ENCODE data around the gene PCDHA11. TPM values are rescaled to one million over a fixed set of nuclear protein-coding genes. Genes with fewer than 3 reads are reported as not detected.
"Not testable (repeated sequence)": the region's sequence is repeated elsewhere in the genome, so short reads cannot be mapped to it uniquely, and the experiment has no call there.

The PCDHA11 gene
- total RNA-seq, 4 donors from 2014 or later, result 0.17 to 0.94 (median 0.34) TPM; not detected in 1

DNA sequence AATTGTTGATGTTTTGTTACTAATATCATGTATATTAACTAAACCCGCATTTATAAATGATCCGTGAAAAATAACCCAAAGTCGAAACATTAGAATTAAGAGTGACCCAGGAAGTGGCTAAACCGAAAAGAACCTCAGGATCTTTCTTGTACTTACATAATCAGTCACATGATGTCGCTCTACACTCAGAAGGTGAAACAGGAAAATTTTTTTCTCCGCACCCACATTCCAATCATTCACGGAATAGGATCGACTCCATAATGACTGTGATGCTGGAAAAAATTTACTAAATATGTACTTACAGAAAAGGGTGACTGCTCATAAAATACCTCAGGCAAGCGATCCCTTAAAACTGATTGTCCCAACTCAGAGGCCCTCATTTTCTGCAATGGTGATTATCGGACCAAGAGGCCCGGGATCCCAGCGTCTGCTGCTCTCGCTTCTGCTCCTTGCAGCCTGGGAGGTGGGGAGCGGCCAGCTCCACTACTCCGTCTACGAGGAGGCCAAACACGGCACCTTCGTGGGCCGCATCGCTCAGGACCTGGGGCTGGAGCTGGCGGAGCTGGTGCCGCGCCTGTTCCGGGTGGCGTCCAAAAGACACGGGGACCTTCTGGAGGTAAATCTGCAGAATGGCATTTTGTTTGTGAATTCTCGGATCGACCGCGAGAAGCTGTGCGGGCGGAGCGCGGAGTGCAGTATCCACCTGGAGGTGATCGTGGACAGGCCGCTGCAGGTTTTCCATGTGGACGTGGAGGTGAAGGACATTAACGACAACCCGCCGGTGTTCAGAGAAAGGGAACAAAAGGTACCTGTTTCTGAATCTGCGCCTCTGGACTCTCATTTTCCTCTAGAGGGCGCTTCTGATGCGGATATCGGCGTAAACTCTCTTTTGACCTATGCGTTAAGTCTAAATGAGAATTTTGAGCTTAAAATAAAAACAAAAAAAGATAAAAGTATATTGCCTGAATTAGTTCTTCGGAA, 6.6 kb downstream of the PCDHA11 start, which contains the start of gene PCDHA12:
TSS of gene PCDHA12 (plus strand) at position 224 of the 981 bp plus-strand sequence. CDS start at position 389, 165 bp downstream.
- no peak within 1 kb of the TSS for H3K4me3 ChIP-seq (ENCODE audit: low read depth, poor library complexity, severe bottlenecking)
- TF ChIP-seq CTCF (IDR thresholded peaks at IDR 0.05) (no peak), POLR2A (IDR thresholded peaks at IDR 0.05) (no peak)
- intact Hi-C loops (cut with DNase I; ENCODE audit: low total_unique reads), result no loop called here
- DNase-seq (ENCODE audit: low spot score in 2 of 2), result no peak
- WGBS, 2 donors, result 19 to 20% methylated on average over 37 to 41 of the region's 47 CpGs

DNA sequence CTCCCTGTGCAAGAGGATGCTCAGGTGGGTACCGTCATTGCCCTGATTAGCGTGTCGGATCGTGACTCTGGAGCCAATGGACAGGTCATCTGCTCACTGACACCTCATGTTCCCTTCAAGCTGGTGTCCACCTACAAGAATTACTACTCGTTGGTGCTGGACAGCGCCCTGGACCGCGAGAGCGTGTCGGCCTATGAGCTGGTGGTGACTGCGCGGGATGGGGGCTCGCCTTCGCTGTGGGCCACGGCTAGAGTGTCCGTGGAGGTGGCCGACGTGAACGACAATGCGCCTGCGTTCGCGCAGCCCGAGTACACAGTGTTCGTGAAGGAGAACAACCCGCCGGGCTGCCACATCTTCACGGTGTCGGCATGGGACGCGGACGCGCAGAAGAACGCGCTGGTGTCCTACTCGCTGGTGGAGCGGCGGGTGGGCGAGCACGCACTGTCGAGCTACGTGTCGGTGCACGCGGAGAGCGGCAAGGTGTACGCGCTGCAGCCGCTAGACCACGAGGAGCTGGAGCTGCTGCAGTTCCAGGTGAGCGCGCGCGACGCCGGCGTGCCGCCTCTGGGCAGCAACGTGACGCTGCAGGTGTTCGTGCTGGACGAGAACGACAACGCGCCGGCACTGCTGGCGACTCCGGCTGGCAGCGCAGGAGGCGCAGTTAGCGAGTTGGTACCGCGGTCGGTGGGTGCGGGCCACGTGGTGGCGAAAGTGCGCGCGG, 7.9 kb downstream of the PCDHA11 start:
- DNase-seq (ENCODE audit: low spot score in 2 of 2); H3K4me3 ChIP-seq (ENCODE audit: low read depth, poor library complexity, severe bottlenecking); intact Hi-C loops (cut with DNase I; ENCODE audit: low total_unique reads): not testable (repeated sequence)
- 47 to 52% methylated on average over 49 to 79 of the region's 80 CpGs for WGBS, 2 donors

DNA sequence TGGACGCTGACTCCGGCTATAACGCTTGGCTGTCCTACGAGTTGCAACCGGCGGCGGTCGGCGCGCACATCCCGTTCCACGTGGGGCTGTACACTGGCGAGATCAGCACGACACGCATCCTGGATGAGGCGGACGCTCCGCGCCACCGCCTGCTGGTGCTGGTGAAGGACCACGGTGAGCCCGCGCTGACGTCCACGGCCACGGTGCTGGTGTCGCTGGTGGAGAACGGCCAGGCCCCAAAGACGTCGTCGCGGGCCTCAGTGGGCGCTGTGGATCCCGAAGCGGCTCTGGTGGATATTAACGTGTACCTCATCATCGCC, 8.5 kb downstream of the PCDHA11 start:
- intact Hi-C loops (cut with DNase I; ENCODE audit: low total_unique reads), result no loop called here
- 52 to 70% methylated on average over 2 to 15 of the region's 37 CpGs for WGBS, 2 donors
- DNase-seq (ENCODE audit: low spot score in 2 of 2), result no peak
- TF ChIP-seq CTCF (IDR thresholded peaks at IDR 0.05), result no peak
- no peak for TF ChIP-seq POLR2A (IDR thresholded peaks at IDR 0.05)
- H3K4me3 ChIP-seq (ENCODE audit: low read depth, poor library complexity, severe bottlenecking), result no peak overlapping the region

DNA sequence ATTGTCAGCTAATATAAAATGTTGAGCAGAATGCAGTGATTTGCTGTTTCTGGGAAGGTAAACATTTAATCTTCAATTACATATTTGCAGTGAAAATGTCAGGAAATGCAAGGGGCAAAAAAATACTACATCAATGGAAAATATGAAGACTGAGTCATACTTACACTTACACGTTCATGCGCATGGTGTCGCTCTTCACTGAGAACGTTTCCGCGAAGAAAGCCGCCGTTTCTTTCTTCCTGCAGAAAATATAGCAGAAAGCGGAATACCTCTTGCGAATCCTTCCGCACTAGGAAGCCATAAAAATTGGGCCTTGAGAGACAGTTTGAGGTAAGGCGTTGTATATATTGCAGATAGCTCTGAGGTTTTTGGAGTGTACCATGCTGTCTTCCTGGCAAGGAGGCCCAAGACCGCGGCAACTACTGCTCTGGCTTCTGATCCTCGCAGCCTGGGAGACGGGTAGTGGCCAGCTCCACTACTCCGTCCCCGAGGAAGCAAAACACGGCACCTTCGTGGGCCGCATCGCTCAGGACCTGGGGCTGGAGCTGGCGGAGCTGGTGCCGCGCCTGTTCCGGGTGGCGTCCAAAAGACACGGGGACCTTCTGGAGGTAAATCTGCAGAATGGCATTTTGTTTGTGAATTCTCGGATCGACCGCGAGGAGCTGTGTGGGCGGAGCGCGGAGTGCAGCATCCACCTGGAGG, 13.3 kb downstream of the PCDHA11 start, which contains the start of gene PCDHA13:
TSS of gene PCDHA13 (plus strand) at position 236 of the 702 bp plus-strand sequence. CDS start at position 381, 145 bp downstream.
- TF ChIP-seq CTCF (IDR thresholded peaks at IDR 0.05), result no peak
- no peak for TF ChIP-seq POLR2A (IDR thresholded peaks at IDR 0.05)
- DNase-seq (ENCODE audit: low spot score in 2 of 2), result no peak
- intact Hi-C loops (cut with DNase I; ENCODE audit: low total_unique reads), result no loop called here
- no peak within 1 kb of the TSS for H3K4me3 ChIP-seq (ENCODE audit: low read depth, poor library complexity, severe bottlenecking)
- WGBS, 2 donors, result 15 to 19% methylated on average over 27 to 35 of the region's 35 CpGs

DNA sequence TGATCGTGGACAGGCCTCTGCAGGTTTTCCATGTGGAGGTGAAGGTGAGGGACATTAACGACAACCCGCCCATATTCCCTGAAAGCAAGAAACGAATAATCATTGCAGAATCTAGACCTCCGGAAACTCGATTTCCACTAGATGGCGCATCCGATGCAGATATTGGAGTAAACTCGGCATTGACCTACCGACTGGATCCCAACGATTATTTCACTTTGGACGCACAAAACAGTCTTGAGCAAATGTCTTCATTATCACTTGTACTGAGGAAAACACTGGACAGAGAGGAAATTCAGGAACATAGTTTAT, 13.8 kb downstream of the PCDHA11 start:
- DNase-seq (ENCODE audit: low spot score in 2 of 2), result no peak
- WGBS, 2 donors, result 19 to 21% methylated on average over 12 of the region's 12 CpGs
- no peak overlapping the region for H3K4me3 ChIP-seq (ENCODE audit: low read depth, poor library complexity, severe bottlenecking)
- intact Hi-C loops (cut with DNase I; ENCODE audit: low total_unique reads), result no loop called here
- TF ChIP-seq POLR2A (IDR thresholded peaks at IDR 0.05) (no peak), CTCF (IDR thresholded peaks at IDR 0.05) (no peak)

DNA sequence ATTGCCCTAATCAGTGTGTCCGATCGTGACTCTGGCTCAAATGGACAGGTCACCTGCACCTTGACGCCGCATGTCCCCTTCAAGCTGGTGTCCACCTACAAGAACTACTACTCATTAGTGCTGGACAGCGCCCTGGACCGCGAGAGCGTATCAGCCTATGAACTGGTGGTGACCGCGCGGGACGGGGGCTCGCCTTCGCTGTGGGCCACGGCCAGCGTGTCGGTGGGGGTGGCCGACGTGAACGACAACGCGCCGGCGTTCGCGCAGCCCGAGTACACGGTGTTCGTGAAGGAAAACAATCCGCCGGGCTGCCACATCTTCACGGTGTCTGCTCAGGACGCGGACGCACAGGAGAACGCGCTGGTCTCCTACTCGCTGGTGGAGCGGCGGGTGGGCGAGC, 14.6 kb downstream of the PCDHA11 start:
- 46 to 57% methylated on average over 41 of the region's 41 CpGs for WGBS, 2 donors
- TF ChIP-seq POLR2A (IDR thresholded peaks at IDR 0.05), result no peak
- no peak for TF ChIP-seq CTCF (IDR thresholded peaks at IDR 0.05)
- no peak overlapping the region for H3K4me3 ChIP-seq (ENCODE audit: low read depth, poor library complexity, severe bottlenecking)
- DNase-seq (ENCODE audit: low spot score in 2 of 2), result no peak
- intact Hi-C loops (cut with DNase I; ENCODE audit: low total_unique reads), result no loop called here

Data from lower leg skin (tissue), 4 donors.